Hepatocyte (in vitro differentiated cells): Measurements from ENCODE around the gene PEX12. TPM values are rescaled to one million over a fixed set of nuclear protein-coding genes. Genes with fewer than 3 reads are reported as not detected.

Source experiments
- DNase-seq: peaks from one replicate; pipeline ENCODE4 v3.0.0-alpha.2; 2016; ENCODE audit warnings: low spot score
- H2AFZ ChIP-seq: fragments of 200-600 bp; sonication (generic); 2 replicates; pipeline ENCODE4 v1.6.0; 2016; ENCODE audit warnings: antibody characterized with exemption, mild to moderate bottlenecking
- H3K27ac ChIP-seq: fragments of 200-600 bp; sonication (generic); 2 replicates; pipeline ENCODE4 v1.5.1; 2016; ENCODE audit warnings: mild to moderate bottlenecking
- H3K27me3 ChIP-seq: fragments of 200-600 bp; sonication (generic); 2 replicates; pipeline ENCODE4 v1.6.1; 2016
- H3K36me3 ChIP-seq: fragments of 200-600 bp; sonication (generic); replicated peaks from 2 replicates; pipeline ENCODE4 v1.5.1; 2016; ENCODE audit warnings: low read depth; ENCODE audit not compliant: insufficient read depth
- H3K4me1 ChIP-seq: fragments of 200-600 bp; sonication (generic); 2 replicates; pipeline ENCODE4 v1.5.1; 2016; ENCODE audit warnings: mild to moderate bottlenecking, moderate library complexity; ENCODE audit not compliant: insufficient read depth
- H3K4me2 ChIP-seq: fragments of 200-600 bp; sonication (generic); 2 replicates; pipeline ENCODE4 v1.6.0; 2016
- H3K4me3 ChIP-seq: fragments of 200-600 bp; sonication (generic); 2 replicates; pipeline ENCODE4 v1.5.1; 2016; ENCODE audit warnings: mild to moderate bottlenecking
- H3K79me2 ChIP-seq: fragments of 200-600 bp; sonication (generic); 2 replicates; pipeline ENCODE4 v1.6.0; 2017; ENCODE audit warnings: mild to moderate bottlenecking
- H3K9me2 ChIP-seq: fragments of 200-600 bp; sonication (generic); replicated peaks from 2 replicates; pipeline ENCODE4 v1.6.0; 2017; ENCODE audit warnings: mild to moderate bottlenecking; ENCODE audit not compliant: insufficient read depth
- H3K9me3 ChIP-seq: fragments of 200-600 bp; sonication (generic); 2 replicates; pipeline ENCODE4 v1.5.1; 2016; ENCODE audit warnings: low read depth, mild to moderate bottlenecking
- H4K20me1 ChIP-seq: fragments of 200-600 bp; sonication (generic); 2 replicates; pipeline ENCODE4 v1.6.0; 2016; ENCODE audit warnings: mild to moderate bottlenecking; ENCODE audit not compliant: insufficient read depth, poor library complexity, severe bottlenecking
- EZH2 ChIP-seq: fragments of 200-600 bp; sonication (generic); IDR thresholded peaks from 2 replicates; pipeline ENCODE4 v1.6.1; 2016; ENCODE audit warnings: antibody characterized with exemption, mild to moderate bottlenecking, borderline replicate concordance
- EZH2phosphoT487 ChIP-seq: fragments of 200-600 bp; sonication (generic); IDR thresholded peaks from one replicate; pipeline ENCODE4 v1.6.1; 2018; ENCODE audit warnings: antibody characterized with exemption, mild to moderate bottlenecking, low read depth, moderate library complexity; ENCODE audit not compliant: unreplicated experiment, severe bottlenecking
- WGBS: methylation state at CpG from one replicate; pipeline ENCODE4 v1.1.6; 2016; ENCODE audit warnings: low lambda C conversion rate; ENCODE audit errors: missing lambda C conversion rate; 5-methylcytosine and 5-hydroxymethylcytosine counted together
- polyA plus RNA-seq: library from polyadenylated mRNA; unstranded; fragments of >200 nt; fragmentation: Nextera tagmentation; extraction: Ambion mirVana; gene quantifications from 2 replicates; pipeline ENCODE4 v1.2.1, GENCODE V29; 2016
- total RNA-seq: library from RNA; depleted of rRNA; stranded (reverse); fragments of >200 nt; gene quantifications from 2 replicates; pipeline ENCODE4 v1.2.3, GENCODE V29; 2014
- TF ChIP-seq, protein P1 (sequence below): fragments of 200-600 bp; sonication (generic); IDR thresholded peaks from 2 replicates; pipeline ENCODE4 v1.5.1; 2016; ENCODE audit warnings: antibody characterized with exemption, mild to moderate bottlenecking; ENCODE audit not compliant: poor library complexity

The PEX12 gene
- total and polyA plus RNA-seq, 2 experiments from 2014 or later, result 3.6 to 10.5 TPM

DNA sequence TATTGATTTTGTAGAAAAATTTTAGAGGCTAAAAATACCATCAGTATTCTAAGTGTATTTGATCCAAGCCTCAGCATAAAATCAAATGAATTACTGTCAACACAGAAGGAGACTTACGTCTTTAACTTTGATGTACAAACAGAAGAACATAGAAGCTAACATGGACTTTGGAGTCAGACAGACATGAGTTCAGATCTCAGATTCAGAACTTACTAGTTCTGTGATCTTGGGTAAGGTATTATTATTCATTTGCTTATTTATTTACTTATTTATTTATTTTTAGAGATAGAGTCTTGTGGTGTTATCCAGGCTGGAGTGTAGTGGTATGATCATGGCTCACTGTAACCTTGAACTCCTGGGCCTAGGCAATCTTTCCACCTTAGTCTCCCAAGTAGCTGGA lies 36.9 kb downstream of the PEX12 start:
- no peak overlapping the region for H2AFZ ChIP-seq

GRCh38 chr17:35540589-35541404 lies 37.6 kb downstream of the PEX12 start:
- Histone ChIP-seq H3K27me3 (peaks cover 9% of the 10 kb centered on the region), H3K4me2 (no peak overlapping the region), H3K4me3 (no peak overlapping the region), H3K36me3 (no peaks in the 10 kb centered on the region), H3K4me1 (no peaks in the 10 kb centered on the region), H3K9me2 (no peaks in the 10 kb centered on the region), H3K79me2 (no peaks in the 10 kb centered on the region), H3K9me3 (no peaks in the 10 kb centered on the region), H2AFZ (no peak overlapping the region), H3K27ac (no peak overlapping the region), H4K20me1 (no peaks in the 10 kb centered on the region)
- 72% methylated on average over 8 of the region's 8 CpGs for WGBS
- TF ChIP-seq, protein P1, sequence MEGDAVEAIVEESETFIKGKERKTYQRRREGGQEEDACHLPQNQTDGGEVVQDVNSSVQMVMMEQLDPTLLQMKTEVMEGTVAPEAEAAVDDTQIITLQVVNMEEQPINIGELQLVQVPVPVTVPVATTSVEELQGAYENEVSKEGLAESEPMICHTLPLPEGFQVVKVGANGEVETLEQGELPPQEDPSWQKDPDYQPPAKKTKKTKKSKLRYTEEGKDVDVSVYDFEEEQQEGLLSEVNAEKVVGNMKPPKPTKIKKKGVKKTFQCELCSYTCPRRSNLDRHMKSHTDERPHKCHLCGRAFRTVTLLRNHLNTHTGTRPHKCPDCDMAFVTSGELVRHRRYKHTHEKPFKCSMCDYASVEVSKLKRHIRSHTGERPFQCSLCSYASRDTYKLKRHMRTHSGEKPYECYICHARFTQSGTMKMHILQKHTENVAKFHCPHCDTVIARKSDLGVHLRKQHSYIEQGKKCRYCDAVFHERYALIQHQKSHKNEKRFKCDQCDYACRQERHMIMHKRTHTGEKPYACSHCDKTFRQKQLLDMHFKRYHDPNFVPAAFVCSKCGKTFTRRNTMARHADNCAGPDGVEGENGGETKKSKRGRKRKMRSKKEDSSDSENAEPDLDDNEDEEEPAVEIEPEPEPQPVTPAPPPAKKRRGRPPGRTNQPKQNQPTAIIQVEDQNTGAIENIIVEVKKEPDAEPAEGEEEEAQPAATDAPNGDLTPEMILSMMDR, result no peak
- TF ChIP-seq EZH2 (no peak), EZH2phosphoT487 (no peak)
- no peak for DNase-seq

More for the DNA sequence above, 36.9 kb downstream of the PEX12 start:
- Histone ChIP-seq H3K79me2 (no peaks in the 10 kb centered on the region), H3K36me3 (no peaks in the 10 kb centered on the region), H3K27me3 (peaks cover 13% of the 10 kb centered on the region), H3K4me1 (no peaks in the 10 kb centered on the region), H3K4me2 (no peak overlapping the region), H3K9me2 (no peaks in the 10 kb centered on the region), H4K20me1 (no peaks in the 10 kb centered on the region), H3K27ac (no peak overlapping the region), H3K9me3 (no peaks in the 10 kb centered on the region), H3K4me3 (no peak overlapping the region)
- WGBS, result 42% methylated on average over 1 of the region's 1 CpG
- TF ChIP-seq, protein P1, result no peak
- TF ChIP-seq EZH2 (no peak), EZH2phosphoT487 (no peak)
- DNase-seq, result no peak

DNA sequence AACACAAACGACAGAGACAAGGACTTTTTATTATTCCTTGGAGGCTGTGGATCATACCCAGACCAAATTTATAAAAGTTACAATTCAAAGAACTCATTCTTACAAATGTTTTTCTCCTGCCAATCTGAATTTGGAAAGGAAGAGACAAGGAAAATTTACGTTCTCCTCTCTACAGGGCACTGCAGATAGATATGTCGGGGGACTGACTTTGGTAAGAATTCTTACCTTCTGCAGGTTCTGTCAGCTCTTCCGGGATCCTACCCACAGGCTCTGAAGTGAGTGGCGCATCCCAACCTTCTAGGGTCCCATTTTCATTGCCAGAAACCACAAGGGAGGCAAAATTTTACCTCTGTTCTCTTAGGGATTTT lies 38.7 kb downstream of the PEX12 start:
- H3K27me3 ChIP-seq, result peaks cover 2% of the 10 kb centered on the region
- no peak overlapping the region for H3K27ac ChIP-seq
- H3K4me2 ChIP-seq, result peak overlapping the region; percentile 31

More for the DNA sequence above, 38.7 kb downstream of the PEX12 start:
- peak overlapping the region; percentile 39 for H2AFZ ChIP-seq
- DNase-seq, result no peak
- H4K20me1 ChIP-seq, result no peaks in the 10 kb centered on the region
- no peaks in the 10 kb centered on the region for H3K9me2 ChIP-seq
- H3K4me1 ChIP-seq, result no peaks in the 10 kb centered on the region
- H3K79me2 ChIP-seq, result no peaks in the 10 kb centered on the region
- H3K4me3 ChIP-seq, result no peak overlapping the region
- WGBS, result 62% methylated on average over 5 of the region's 5 CpGs
- H3K9me3 ChIP-seq, result no peaks in the 10 kb centered on the region
- TF ChIP-seq, protein P1, result no peak
- no peak for TF ChIP-seq EZH2phosphoT487
- no peak for TF ChIP-seq EZH2
- H3K36me3 ChIP-seq, result no peaks in the 10 kb centered on the region
